Measurements from ENCODE around the gene KCNIP3.
"Not testable (repeated sequence)": the region's sequence is repeated elsewhere in the genome, so short reads cannot be mapped to it uniquely, and the experiment has no call there.

DNA sequence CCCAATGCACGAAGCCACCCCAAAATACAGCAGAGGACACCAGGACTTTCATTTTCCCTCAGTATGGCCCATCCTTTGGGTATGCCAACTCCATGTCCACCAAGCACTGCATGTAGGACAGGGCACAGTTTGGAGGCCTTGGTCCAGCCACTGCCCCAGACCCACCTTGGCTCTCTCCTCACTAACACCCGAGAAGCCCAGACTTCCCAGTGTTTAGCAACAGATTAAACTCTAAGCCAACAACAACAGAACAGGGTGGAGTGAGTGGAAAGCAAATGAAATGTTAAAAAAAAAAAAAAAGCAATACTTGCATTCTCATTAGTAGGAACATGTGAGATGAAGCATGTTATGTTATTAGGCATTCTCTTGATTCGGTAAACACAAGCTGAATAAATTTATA lies 118.0 kb downstream of the KCNIP3 start:
- not testable (repeated sequence) for TF ChIP-seq CTCF (IDR thresholded peaks at IDR 0.05; ENCODE audit: insufficient read depth, low read length); GABPA (IDR thresholded peaks at IDR 0.05; ENCODE audit: low read depth); POLR2AphosphoS5 (IDR thresholded peaks at IDR 0.05; ENCODE audit: low read depth); SPI1 (IDR thresholded peaks at IDR 0.05; ENCODE audit: borderline replicate concordance, low read depth)
- TF ChIP-seq, protein P1, sequence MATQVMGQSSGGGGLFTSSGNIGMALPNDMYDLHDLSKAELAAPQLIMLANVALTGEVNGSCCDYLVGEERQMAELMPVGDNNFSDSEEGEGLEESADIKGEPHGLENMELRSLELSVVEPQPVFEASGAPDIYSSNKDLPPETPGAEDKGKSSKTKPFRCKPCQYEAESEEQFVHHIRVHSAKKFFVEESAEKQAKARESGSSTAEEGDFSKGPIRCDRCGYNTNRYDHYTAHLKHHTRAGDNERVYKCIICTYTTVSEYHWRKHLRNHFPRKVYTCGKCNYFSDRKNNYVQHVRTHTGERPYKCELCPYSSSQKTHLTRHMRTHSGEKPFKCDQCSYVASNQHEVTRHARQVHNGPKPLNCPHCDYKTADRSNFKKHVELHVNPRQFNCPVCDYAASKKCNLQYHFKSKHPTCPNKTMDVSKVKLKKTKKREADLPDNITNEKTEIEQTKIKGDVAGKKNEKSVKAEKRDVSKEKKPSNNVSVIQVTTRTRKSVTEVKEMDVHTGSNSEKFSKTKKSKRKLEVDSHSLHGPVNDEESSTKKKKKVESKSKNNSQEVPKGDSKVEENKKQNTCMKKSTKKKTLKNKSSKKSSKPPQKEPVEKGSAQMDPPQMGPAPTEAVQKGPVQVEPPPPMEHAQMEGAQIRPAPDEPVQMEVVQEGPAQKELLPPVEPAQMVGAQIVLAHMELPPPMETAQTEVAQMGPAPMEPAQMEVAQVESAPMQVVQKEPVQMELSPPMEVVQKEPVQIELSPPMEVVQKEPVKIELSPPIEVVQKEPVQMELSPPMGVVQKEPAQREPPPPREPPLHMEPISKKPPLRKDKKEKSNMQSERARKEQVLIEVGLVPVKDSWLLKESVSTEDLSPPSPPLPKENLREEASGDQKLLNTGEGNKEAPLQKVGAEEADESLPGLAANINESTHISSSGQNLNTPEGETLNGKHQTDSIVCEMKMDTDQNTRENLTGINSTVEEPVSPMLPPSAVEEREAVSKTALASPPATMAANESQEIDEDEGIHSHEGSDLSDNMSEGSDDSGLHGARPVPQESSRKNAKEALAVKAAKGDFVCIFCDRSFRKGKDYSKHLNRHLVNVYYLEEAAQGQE (IDR thresholded peaks at IDR 0.05; ENCODE audit: insufficient replicate concordance, low read depth), result not testable (repeated sequence)
